Measurements from ENCODE around the gene TBC1D22A. TPM values are rescaled to one million over a fixed set of nuclear protein-coding genes. Genes with fewer than 3 reads are reported as not detected.

Gene TBC1D22A
- total and polyA plus RNA-seq, 2 experiments from 2014 or later: 15.3 to 19.8 TPM

DNA sequence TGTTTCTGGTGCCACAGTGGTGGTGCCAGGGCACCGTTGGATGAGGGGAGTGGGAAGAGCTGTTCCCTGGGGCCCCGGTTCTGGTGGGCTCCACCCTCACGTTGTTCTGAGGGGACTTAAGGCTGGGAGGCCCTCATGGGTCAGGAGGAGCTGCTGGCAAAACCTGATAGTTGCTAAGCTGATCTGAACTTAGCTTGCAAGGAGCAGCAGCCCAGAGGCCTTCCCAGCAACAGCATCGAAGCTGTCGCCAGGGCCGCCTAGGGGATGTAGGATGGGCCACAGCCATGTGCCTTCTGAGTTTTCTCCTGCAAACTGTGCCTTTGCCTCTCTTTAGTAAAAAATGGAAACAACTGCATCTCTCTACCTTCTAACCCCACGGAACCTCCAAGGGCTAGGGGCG is 240.2 kb downstream of the TBC1D22A start:
- WGBS (ENCODE audit: low lambda C conversion rate, missing lambda C conversion rate): 87% methylated on average over 8 of the region's 8 CpGs
- H3K4me1 ChIP-seq (ENCODE audit: insufficient read depth): no peaks in the 10 kb centered on the region
- H3K79me2 ChIP-seq: no peaks in the 10 kb centered on the region
- H3K36me3 ChIP-seq (replicated peaks; ENCODE audit: insufficient read depth, low read depth): no peaks in the 10 kb centered on the region
- no peak overlapping the region for H3K4me2 ChIP-seq
- no peak for DNase-seq (ENCODE audit: low spot score)
- H3K4me3 ChIP-seq: no peak overlapping the region
- no peaks in the 10 kb centered on the region for H3K27me3 ChIP-seq
- H4K20me1 ChIP-seq (ENCODE audit: insufficient read depth, poor library complexity, severe bottlenecking): no peaks in the 10 kb centered on the region
- no peaks in the 10 kb centered on the region for H3K9me3 ChIP-seq (ENCODE audit: low read depth)
- TF ChIP-seq EZH2phosphoT487 (IDR thresholded peaks at IDR 0.05; ENCODE audit: low read depth, severe bottlenecking, unreplicated experiment): no peak
- TF ChIP-seq EZH2 (IDR thresholded peaks at IDR 0.05; ENCODE audit: borderline replicate concordance): no peak
- TF ChIP-seq, protein P1, sequence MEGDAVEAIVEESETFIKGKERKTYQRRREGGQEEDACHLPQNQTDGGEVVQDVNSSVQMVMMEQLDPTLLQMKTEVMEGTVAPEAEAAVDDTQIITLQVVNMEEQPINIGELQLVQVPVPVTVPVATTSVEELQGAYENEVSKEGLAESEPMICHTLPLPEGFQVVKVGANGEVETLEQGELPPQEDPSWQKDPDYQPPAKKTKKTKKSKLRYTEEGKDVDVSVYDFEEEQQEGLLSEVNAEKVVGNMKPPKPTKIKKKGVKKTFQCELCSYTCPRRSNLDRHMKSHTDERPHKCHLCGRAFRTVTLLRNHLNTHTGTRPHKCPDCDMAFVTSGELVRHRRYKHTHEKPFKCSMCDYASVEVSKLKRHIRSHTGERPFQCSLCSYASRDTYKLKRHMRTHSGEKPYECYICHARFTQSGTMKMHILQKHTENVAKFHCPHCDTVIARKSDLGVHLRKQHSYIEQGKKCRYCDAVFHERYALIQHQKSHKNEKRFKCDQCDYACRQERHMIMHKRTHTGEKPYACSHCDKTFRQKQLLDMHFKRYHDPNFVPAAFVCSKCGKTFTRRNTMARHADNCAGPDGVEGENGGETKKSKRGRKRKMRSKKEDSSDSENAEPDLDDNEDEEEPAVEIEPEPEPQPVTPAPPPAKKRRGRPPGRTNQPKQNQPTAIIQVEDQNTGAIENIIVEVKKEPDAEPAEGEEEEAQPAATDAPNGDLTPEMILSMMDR (IDR thresholded peaks at IDR 0.05; ENCODE audit: poor library complexity): no peak
- H3K9me2 ChIP-seq (replicated peaks; ENCODE audit: insufficient read depth): no peaks in the 10 kb centered on the region
- no peak overlapping the region for H3K27ac ChIP-seq
- H2AFZ ChIP-seq: no peak overlapping the region

DNA sequence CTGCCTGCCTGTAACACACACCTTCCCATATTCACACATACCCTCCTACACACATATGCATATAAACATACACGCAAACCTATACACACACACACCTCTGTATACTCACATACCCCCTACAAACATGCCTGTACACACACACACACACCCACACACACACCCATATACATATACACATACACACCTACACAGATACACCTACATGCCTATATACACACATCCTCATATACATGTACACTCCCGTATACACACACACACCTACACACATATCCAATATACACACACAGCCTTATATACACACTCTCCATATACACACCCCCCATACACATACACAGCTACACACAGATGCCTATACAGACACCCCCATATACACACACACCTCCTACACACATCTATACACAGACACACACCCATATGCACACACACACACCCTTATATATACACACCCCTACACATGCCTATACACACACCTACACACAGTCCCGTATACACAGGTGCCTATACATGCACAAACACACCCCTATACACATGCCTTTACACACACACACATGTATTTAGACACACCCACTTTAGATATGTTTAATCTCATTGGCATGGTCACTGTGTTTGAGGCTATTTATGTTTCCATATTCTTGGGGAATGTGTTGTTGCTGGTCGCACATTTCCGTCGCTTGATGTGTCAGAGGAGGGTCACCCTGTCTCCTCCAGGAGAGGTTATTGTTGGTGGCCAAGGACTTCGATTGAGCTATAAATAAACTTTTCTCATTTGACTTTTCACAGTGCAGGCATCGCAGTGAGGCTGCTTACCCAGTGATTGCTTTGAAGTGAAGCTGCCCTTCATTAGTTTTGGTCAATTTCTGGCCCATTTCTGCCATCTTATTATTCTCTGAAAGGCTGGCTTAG is 243.3 kb downstream of the TBC1D22A start:
- Histone ChIP-seq H3K9me2 (replicated peaks; ENCODE audit: insufficient read depth) (no peaks in the 10 kb centered on the region), H3K27me3 (no peaks in the 10 kb centered on the region), H3K4me3 (no peak overlapping the region), H3K27ac (no peak overlapping the region), H3K9me3 (ENCODE audit: low read depth) (no peaks in the 10 kb centered on the region), H3K36me3 (replicated peaks; ENCODE audit: insufficient read depth, low read depth) (no peaks in the 10 kb centered on the region), H3K4me2 (no peak overlapping the region), H3K79me2 (no peaks in the 10 kb centered on the region), H4K20me1 (ENCODE audit: insufficient read depth, poor library complexity, severe bottlenecking) (no peaks in the 10 kb centered on the region), H3K4me1 (ENCODE audit: insufficient read depth) (no peaks in the 10 kb centered on the region), H2AFZ (no peak overlapping the region)
- no peak for DNase-seq (ENCODE audit: low spot score)
- WGBS (ENCODE audit: low lambda C conversion rate, missing lambda C conversion rate): 98% methylated on average over 8 of the region's 8 CpGs
- TF ChIP-seq EZH2phosphoT487 (IDR thresholded peaks at IDR 0.05; ENCODE audit: low read depth, severe bottlenecking, unreplicated experiment): no peak
- TF ChIP-seq, protein P1 (IDR thresholded peaks at IDR 0.05; ENCODE audit: poor library complexity): no peak
- no peak for TF ChIP-seq EZH2 (IDR thresholded peaks at IDR 0.05; ENCODE audit: borderline replicate concordance)

DNA sequence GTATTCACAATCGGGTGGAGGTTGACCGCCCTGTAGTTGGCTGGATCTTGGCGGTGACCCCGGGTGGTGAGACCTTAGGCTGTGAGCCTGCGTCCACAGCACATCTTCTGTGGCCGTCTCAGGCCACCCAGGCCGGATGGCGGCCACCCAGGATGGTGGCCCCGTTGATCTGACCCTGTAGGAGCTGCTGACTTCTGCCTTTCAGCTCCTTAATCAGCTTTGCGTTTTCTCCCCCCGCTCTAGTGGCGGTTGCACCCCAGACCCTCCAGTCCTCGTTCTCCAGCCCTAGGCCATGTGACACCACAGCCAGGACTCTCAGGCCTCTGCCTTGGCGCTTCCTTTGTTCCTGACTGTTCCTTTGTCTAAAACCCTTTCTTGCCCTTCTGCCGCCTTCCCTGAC is 244.0 kb downstream of the TBC1D22A start:
- no peak for DNase-seq (ENCODE audit: low spot score)
- Histone ChIP-seq H3K9me2 (replicated peaks; ENCODE audit: insufficient read depth) (no peaks in the 10 kb centered on the region), H2AFZ (no peak overlapping the region), H3K79me2 (no peaks in the 10 kb centered on the region), H3K27ac (no peak overlapping the region), H3K9me3 (ENCODE audit: low read depth) (no peaks in the 10 kb centered on the region), H4K20me1 (ENCODE audit: insufficient read depth, poor library complexity, severe bottlenecking) (no peaks in the 10 kb centered on the region), H3K4me1 (ENCODE audit: insufficient read depth) (no peaks in the 10 kb centered on the region), H3K36me3 (replicated peaks; ENCODE audit: insufficient read depth, low read depth) (no peaks in the 10 kb centered on the region), H3K4me2 (no peak overlapping the region), H3K4me3 (no peak overlapping the region), H3K27me3 (no peaks in the 10 kb centered on the region)
- TF ChIP-seq EZH2 (IDR thresholded peaks at IDR 0.05; ENCODE audit: borderline replicate concordance): no peak
- TF ChIP-seq, protein P1 (IDR thresholded peaks at IDR 0.05; ENCODE audit: poor library complexity): no peak
- TF ChIP-seq EZH2phosphoT487 (IDR thresholded peaks at IDR 0.05; ENCODE audit: low read depth, severe bottlenecking, unreplicated experiment): no peak
- 93% methylated on average over 15 of the region's 15 CpGs for WGBS (ENCODE audit: low lambda C conversion rate, missing lambda C conversion rate)
